HG03108 (cell line): Measurements from ENCODE around the gene SLC5A10.
"Not testable (repeated sequence)": the region's sequence is repeated elsewhere in the genome, so short reads cannot be mapped to it uniquely, and the experiment has no call there.

Experiments
- ATAC-seq: cut with Tn5 transposase; IDR thresholded peaks from one replicate; pipeline ENCODE4 v1.9.1; 2021; ENCODE audit warnings: moderate library complexity; ENCODE audit not compliant: unreplicated experiment

SLC5A10 gene

GRCh38 chr17:18946536-18946935 lies 5.4 kb upstream of the SLC5A10 start:
- no peak for ATAC-seq

DNA sequence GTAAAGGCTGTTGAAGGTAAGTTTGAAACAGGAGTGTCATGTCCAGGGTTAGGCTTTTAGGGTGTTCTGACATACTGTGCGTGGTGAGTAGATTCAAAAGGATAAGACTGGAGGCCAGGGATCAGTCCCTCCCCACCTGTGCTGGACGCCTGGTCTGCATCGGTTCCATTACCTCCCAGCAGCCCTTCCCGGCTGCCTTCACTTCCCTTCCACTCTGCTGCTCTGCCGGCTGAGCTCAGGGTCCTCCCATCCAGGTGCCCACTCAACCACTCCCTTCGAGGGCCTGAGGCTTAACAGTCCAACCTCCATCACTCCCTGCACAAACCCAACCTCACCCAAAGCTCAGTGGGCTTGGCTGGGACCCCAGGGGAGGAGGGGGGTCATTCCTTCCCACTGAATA lies 4.1 kb upstream of the SLC5A10 start:
- ATAC-seq, result no peak

DNA sequence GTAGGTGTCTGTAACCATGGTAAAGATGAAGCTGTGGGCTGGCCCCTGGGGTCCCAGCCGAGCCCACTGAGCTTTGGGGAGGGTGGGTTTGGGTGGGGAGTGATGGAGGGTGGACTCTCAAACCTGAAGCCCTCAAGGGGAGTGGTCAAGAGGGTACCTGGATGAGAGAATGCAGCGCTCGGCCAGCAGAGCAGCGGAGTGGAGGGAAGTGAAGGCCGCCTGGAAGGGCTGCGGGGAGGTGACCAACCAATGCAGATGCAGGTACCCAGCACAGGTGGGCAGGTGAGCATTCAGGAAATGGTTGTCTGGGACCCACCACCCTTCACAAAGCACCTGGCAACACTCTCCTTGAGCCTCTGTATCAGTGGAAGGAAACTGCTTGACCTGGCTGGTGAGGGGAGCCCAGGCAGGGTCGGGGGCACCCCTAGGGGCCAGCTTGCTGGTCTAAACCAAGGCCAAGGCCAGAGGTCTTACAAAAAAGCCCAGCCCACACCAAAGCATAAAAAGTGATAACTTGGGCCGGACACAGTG lies 3.4 kb upstream of the SLC5A10 start:
- ATAC-seq, result no peak

DNA sequence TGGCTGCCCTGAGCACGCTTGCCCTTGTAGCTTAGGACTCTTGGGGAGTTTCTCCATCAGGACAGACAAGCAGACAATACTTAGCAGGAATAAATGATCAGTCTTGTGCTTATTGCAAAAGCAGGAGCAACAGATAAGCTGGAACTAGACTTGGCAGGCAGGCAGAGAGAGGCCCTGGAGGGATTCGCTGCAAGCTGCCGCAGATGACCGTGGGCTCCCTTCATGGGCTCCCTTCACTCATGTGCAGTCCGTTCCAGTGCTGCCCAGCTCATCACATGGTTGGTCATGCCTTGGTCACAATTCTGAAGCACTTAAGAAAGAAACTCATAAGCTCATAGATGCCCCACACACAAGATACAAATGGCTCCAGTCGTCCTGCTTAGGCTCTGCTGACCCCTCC lies 2.4 kb upstream of the SLC5A10 start:
- no peak for ATAC-seq

DNA sequence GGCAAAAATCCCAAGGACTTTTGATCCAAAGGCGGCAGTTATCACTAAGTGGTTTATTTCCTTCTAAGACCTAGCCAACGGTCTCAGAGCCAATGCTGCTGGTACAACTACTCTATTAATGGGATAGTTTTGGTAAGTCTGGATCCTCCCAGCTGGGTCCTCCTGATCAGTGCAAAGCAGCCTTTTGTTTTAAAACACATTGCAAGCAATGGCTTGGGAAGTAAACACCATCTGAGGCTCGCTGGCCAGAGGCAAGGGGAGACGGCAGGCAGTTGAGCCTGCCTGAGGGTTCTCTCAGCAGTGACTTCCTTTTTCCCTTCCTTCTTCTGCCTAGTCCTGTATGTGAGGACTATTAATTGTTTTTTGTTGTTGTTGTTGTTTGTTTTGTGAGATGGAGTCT lies 1.6 kb upstream of the SLC5A10 start:
- no peak for ATAC-seq

DNA sequence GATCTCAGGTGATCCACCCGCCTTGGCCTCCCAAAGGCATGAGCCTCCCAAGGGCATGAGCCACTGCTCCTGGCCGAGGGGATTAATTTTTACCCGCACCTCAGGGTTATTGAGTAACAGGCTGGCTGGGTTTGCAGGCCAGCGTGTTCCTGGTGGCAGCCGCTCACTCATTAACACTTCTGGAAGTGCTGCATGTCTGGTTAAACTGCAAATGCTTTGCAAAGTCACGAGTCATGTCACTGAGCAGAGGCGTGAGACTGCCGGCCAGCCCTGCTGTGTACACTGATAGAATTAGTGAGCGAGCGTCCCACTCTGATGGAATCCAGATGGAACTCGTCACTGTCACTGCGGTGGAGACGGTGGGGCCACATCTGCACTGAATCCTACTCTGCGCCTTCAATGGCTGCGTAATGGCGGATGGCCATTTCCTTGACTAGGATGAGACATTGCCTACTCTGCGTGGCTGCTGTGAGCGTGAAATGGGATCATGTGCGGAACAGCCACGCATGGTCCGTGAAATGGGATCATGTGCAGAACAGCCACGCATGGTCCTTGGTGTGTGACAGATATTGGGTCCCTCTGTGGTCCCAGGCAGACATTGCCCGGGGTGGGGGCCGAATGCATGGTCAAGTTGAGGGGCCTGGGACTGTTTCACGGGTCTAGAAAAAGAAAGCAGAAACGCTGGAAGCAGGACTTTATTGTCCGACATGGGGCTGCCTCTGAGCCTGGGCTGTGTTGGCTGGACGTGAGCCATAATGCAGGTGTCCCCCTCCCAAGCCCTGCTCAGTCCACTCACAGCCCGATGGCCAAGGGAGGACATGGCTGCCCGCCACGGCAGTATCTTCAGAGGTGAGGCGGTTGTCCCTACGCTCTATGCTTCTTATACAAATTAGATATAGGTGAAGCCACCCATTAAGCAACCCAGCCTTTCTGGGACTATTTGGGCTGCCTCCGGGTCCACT lies 740 bp upstream of the SLC5A10 start:
- ATAC-seq, result no peak

DNA sequence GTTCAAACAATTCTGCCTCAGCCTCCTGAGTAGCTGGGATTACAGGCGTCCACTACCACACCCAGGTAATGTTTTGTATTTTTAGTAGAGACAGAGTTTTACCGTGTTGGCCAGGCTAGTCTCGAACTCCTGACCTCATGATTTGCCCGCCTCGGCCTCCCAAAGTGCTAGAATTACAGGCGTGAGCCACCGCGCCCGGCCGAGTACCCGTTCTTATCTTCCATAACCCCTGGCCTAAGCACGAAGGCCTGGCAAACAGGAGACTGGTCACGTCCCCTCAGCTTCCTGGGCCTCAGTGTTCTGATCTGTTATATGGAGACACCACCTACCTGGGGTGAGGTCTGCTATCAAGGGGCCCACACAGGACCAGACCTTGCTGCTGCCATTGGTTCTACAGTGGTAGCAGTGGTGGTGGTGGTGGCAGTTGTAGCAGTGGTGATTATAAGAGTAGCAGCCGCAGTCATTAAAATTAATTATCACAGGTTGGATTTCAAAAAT lies 1.3 kb downstream of the SLC5A10 start:
- no peak for ATAC-seq

DNA sequence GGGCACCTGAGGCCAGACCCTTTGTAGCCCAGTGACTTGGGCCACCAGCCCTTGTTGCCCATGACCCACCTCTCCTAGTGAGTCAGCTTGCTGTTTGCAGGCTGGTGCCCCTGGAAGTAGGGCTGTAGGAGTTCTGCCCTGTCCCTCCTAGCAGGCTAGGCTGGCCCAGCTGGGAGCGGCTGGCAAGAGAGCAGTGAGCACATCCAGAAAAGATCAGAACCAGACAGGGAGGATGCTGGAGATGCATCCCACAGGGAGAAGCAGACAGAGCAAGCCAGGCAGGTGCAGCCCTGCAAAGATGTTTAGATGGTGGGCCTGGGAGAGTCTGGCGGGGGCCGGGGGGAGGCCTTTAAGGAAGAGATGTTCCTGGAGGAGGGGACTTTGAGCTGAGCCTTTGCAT lies 2.4 kb downstream of the SLC5A10 start:
- no peak for ATAC-seq

DNA sequence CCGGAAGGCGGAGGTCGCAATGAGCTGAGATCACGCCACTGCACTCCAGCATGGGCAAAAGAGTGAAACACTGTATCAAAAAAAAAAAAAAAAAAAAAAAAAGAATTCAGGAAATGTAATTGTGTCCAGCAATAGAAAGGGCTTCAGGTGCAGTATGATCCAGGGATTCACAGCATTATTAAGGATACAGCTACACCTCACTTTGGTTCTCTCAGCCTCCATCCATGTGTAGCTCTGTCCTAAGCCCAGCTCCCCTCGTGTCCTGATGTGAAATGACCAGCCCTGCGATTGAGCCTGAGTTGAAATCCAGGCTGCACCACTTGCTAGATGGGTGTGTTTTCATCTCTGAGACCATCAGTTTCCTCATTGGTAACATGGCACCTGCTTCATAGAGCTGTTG lies 3.0 kb downstream of the SLC5A10 start:
- no peak for ATAC-seq

- not testable (repeated sequence) for ATAC-seq
Measured at GRCh38 chr17:18956021-18956420, 4.1 kb downstream of the SLC5A10 start.

DNA sequence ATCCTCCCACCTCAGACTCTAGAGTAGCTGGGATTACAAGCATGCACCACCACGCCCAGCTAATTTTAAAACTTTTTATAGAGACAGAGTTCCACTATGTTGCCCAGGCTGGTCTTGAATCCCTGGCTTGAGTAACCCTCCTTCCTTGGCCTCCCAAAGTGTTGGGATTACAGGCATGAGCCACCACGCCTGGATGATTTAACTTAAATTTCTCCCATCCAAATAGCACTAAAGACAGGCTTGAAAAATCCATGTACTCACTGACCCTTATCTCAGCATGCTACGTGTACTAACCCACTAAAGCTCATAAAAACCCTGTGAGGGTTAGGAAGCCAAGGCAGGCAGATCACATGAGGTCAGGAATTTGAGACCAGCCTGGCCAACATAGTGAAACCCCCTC lies 4.6 kb downstream of the SLC5A10 start:
- ATAC-seq, result no peak

GRCh38 chr17:18957831-18958230 lies 5.9 kb downstream of the SLC5A10 start:
- ATAC-seq, result no peak

DNA sequence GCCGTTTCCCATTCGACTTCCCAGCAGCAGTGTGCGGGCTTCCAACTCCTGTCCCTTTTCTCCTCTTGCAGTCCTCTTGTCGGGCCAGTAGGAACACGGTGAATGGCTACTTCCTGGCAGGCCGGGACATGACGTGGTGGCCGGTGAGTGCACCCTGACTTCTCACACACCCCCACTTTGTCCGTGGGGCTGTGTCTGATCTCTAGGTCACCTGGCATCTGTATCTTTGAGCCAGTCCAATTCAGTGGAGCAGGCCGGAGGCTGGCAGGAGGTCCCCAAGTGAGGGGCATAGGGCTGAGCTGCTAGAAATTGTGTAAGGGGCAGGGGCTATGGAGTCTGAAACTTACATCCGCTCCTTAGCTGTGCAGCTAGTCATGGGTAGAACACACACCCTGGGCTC lies 6.6 kb downstream of the SLC5A10 start:
- no peak for ATAC-seq

GRCh38 chr17:18959071-18959844 lies 7.3 kb downstream of the SLC5A10 start:
- ATAC-seq, result no peak

- no peak for ATAC-seq
Measured at GRCh38 chr17:18959845-18960240, 7.9 kb downstream of the SLC5A10 start.

GRCh38 chr17:18960241-18960665 lies 8.3 kb downstream of the SLC5A10 start:
- no peak for ATAC-seq

GRCh38 chr17:18960803-18961511 lies 9.0 kb downstream of the SLC5A10 start:
- ATAC-seq, result peak; percentile 74

GRCh38 chr17:18961634-18962493 lies 9.9 kb downstream of the SLC5A10 start:
- ATAC-seq, result no peak

GRCh38 chr17:18962494-18962815 lies 10.5 kb downstream of the SLC5A10 start:
- no peak for ATAC-seq
